ENCODE measurements around the gene TMEM233.
A peak's percentile ranks its signal among the peaks of the same experiment; 100 is the strongest.

Gene TMEM233

GRCh38 chr12:119593578-119594398 lies at the start of gene TMEM233:
Gene TMEM233 (plus strand): TSS chr12:119593774. CDS start chr12:119593849, 75 bp downstream.
- H3K4me3 ChIP-seq (ENCODE audit: low read depth, low read length), result no peak within 1 kb of the TSS

DNA sequence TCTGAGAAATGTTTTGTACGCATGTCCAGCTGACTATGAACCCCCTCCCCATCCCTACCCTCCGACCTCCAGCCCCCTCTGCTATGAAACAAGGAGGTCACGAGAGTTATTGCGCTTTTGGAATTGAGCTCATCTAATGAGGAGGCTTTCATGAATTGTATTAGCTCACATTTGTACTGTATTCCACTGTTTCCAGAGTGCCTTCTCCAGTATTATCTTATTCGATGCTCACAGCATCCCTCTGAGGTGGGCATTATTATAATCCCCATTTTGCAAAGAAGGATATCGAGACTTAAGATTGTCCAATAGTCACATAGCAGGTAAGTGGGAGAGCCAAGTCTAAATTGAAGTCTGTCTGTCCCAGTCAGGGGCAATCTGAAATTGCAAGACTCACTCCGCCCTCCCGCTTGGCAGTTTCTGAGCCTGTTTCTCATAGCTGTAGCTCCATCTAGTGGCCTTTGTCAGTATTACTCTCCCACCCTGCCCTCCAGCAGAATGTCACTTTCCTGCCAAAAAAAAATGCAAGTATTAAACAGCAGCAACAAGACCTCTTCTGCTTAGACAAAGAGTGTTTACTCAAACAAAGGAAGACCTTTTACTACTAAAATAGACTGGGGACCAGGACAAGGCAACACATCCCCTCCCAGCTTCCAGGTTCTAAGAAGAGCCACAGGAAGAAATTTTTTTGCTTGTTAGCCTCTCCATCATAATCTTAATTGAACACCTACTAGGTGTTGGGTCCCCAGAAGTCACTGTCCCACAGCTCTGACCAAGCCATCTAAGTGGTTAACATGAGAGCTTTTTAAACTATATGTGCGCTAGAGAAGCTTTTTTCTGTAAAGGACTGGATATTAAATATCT lies 48.6 kb upstream of the TMEM233 start:
- H3K4me3 ChIP-seq (ENCODE audit: low read depth, low read length), result no peak overlapping the region
- TF ChIP-seq, protein P1, sequence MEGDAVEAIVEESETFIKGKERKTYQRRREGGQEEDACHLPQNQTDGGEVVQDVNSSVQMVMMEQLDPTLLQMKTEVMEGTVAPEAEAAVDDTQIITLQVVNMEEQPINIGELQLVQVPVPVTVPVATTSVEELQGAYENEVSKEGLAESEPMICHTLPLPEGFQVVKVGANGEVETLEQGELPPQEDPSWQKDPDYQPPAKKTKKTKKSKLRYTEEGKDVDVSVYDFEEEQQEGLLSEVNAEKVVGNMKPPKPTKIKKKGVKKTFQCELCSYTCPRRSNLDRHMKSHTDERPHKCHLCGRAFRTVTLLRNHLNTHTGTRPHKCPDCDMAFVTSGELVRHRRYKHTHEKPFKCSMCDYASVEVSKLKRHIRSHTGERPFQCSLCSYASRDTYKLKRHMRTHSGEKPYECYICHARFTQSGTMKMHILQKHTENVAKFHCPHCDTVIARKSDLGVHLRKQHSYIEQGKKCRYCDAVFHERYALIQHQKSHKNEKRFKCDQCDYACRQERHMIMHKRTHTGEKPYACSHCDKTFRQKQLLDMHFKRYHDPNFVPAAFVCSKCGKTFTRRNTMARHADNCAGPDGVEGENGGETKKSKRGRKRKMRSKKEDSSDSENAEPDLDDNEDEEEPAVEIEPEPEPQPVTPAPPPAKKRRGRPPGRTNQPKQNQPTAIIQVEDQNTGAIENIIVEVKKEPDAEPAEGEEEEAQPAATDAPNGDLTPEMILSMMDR (IDR thresholded peaks at IDR 0.05; ENCODE audit: insufficient read depth, low read depth, low read length, missing control alignments), result peak; percentile 81
- peak; percentile 82 for DNase-seq (ENCODE audit: low read depth)

More at GRCh38 chr12:119593578-119594398, at the start of gene TMEM233:
- TF ChIP-seq, protein P1 (IDR thresholded peaks at IDR 0.05; ENCODE audit: insufficient read depth, low read depth, low read length, missing control alignments), result no peak
- no peak for DNase-seq (ENCODE audit: low read depth)

DNA sequence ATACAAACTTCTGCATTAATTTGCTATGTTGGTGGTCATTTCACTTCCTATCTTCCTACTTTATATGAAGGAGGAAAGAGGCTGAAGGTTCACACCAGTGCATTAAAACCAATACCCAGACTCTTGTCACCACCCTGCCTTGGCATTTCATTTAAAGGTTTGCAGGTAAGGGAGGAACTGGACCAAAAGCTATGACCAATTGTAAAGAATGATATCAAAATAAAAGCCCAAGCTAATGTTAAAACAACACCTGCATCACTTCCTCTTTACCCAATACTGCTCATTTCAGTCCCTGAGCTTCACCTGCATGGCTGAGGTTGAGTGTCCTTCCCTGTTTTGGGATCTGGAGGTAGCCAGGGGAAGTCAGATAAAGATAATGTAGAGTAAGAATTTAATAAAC lies 47.2 kb upstream of the TMEM233 start:
- DNase-seq (ENCODE audit: low read depth), result no peak
- H3K4me3 ChIP-seq (ENCODE audit: low read depth, low read length), result no peak overlapping the region
- TF ChIP-seq, protein P1 (IDR thresholded peaks at IDR 0.05; ENCODE audit: insufficient read depth, low read depth, low read length, missing control alignments), result no peak

GRCh38 chr12:119547001-119547400 lies 46.6 kb upstream of the TMEM233 start:
- H3K4me3 ChIP-seq (ENCODE audit: low read depth, low read length), result no peak overlapping the region
- DNase-seq (ENCODE audit: low read depth), result no peak
- TF ChIP-seq, protein P1 (IDR thresholded peaks at IDR 0.05; ENCODE audit: insufficient read depth, low read depth, low read length, missing control alignments), result no peak

DNA sequence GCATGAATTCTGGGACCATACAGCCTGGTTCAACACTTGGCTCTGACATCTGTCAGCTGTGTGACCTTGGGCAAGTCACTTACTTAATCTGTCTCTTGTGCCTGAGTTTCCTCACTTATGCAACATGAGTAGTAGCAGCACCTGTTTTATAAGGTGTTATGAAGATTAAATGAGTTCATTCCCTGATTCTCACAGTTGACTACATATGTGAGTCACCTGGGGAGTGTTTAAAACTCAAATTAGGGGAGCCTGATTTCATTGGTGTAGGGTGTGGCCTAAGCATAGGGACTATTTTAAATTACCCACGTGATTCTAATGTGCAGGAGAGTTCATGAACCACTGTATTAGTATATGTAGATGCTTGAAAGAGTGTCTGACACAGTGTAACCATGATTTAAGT lies 36.7 kb upstream of the TMEM233 start:
- no peak overlapping the region for H3K4me3 ChIP-seq (ENCODE audit: low read depth, low read length)
- TF ChIP-seq, protein P1 (IDR thresholded peaks at IDR 0.05; ENCODE audit: insufficient read depth, low read depth, low read length, missing control alignments), result no peak
- DNase-seq (ENCODE audit: low read depth), result no peak

- no peak overlapping the region for H3K4me3 ChIP-seq (ENCODE audit: low read depth, low read length)
- no peak for DNase-seq (ENCODE audit: low read depth)
- TF ChIP-seq, protein P1 (IDR thresholded peaks at IDR 0.05; ENCODE audit: insufficient read depth, low read depth, low read length, missing control alignments), result no peak
These were observed 28.2 kb upstream of the TMEM233 start for GRCh38 chr12:119565404-119565803.
